GM21515 (cell line): ENCODE data around the gene CACNG8.

ENCODE experiments used
- ATAC-seq: cut with Tn5 transposase; IDR thresholded peaks from one replicate; pipeline ENCODE4 v1.9.1; 2021; ENCODE audit not compliant: unreplicated experiment

Gene CACNG8

DNA sequence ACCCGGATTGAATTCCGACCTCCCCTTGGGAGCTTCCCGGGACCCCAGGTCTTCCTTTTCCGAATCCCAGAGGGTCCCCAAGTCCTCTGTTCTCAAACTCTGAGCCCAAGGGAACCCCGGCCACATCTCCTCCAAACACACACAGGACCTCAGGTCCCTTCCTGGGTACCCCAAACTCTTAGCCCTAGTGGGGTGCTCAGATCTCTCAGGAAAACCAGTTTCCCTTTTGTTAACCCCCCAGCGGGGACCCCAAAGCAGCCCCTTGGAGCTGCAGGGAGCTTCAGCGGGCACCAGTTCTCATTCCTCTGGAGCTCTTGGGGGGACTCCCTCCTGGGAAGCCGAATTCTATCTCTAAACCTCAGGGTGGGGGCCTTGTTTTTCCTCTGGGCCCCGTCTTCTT is 29.5 kb downstream of the CACNG8 start:
- ATAC-seq: no peak

- no peak for ATAC-seq
These were observed 30.1 kb downstream of the CACNG8 start for GRCh38 chr19:53992815-53993214.

DNA sequence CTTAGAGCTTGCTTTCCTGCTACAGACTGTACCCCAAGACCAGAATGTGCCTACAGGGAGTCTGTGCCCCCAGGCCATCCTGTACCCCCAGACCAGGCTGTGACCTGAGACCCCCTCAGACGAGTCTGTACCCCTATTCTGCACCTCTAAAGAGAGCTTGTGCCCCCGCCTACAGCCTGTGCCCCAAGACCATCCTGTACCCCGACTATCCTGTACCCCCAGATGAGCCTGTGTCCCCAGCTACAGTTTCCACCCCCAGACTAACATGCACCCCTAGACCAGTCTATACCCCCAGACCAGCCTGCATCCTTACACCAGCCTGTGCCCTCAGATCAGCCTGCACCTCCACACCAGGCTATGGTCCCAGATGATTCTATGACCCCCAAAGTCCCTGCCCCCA is 30.7 kb downstream of the CACNG8 start:
- no peak for ATAC-seq

GRCh38 chr19:53994811-53995210 is 32.1 kb downstream of the CACNG8 start:
- ATAC-seq: no peak

DNA sequence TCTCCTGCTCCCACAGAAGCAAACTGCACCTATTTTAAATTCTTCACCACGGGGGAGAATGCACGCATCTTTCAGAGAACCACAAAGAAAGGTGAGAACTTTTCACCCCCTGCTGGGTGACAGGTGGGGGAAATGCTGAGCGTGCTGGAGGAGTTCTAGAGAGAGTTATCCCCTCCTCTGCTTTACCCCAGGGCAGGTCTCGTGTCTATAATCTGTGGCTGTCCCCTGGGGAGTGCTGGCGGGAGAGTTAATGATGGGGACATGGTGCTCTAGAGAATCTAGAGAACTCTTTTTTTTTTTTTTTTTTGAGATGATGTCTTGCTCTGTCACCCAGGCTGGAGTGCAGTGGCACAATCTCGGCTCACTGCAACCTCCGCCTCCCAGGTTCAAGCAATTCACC is 35.5 kb downstream of the CACNG8 start:
- ATAC-seq: no peak

DNA sequence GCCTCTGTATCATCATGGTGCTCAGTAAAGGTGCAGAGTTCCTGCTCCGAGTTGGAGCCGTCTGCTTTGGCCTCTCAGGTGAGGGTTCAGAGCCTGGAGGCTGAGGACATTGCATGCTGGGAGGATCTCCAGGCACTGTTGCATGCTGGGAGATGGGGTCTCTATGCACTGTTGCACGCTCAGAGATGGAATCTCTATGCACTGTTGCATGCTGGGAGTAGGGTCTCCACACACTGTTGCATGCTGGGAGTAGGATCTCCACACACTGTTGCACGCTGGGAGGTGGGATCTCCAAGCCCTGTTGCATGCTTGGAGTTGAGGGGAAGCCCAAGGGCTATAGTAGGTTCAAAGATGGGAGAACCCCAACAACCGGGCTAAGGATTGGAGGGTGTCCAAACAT is 37.0 kb downstream of the CACNG8 start:
- ATAC-seq: no peak

- ATAC-seq: no peak
These were observed 38.8 kb downstream of the CACNG8 start for GRCh38 chr19:54001496-54001895.

- ATAC-seq: no peak
These were observed 40.0 kb downstream of the CACNG8 start for GRCh38 chr19:54002495-54003315.

GRCh38 chr19:54009440-54009839 is 46.7 kb downstream of the CACNG8 start:
- ATAC-seq: no peak

GRCh38 chr19:54010474-54010873 is 47.7 kb downstream of the CACNG8 start:
- no peak for ATAC-seq

- no peak for ATAC-seq
These were observed 48.9 kb downstream of the CACNG8 start for GRCh38 chr19:54011507-54012211.

GRCh38 chr19:54013866-54014265 is 51.1 kb downstream of the CACNG8 start:
- no peak for ATAC-seq

DNA sequence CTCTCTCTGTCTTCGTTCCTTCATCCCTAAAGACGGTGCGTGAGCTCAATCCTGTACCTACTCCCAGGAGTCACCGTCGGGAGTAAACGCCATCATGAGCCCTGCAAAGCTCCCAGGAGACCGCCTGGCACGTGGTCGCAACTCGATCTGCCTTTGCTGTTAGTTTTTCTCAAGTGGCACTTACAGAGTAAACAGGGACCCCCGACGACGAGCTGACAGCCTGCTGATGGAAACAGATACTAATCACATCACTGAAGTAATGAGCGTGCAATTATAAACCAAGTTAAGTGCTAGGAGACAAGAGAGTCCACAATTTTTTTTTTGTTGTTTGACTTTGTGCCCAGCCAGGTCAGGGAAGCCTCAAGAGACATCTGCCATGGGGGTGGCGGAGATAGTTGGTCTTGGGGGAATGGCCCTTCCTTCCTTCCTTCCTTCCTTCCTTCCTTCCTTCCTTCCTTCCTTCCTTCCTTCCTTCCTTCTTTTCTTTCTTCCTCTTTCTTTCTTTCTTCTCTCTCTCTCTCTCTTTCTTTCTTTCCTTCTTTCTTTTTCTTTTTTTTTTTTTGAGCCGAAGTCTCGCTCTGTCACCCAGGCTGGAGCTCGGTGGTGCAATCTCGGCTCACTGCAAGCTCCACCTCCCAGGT is 52.3 kb downstream of the CACNG8 start:
- ATAC-seq: no peak

DNA sequence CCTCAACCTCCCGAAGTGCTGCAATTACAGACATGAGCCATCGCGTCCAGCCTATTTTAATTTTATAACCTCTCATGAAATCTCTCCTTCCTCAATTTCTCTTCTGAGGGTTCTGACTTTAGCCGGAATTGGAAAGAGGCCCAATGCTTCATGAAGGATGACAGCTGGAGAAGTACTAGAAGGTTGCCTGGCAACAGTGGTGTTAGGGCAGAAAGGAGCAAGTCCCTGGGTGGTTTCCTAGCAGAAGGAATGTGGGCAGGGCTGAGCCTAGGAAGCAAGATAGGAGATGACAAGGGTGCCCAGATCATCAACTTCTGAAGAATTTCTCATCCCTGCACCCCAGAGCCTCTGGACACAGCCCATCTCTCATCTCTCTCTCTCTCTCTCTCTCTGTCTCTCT is 54.5 kb downstream of the CACNG8 start:
- ATAC-seq: no peak

- no peak for ATAC-seq
These were observed 58.6 kb downstream of the CACNG8 start for GRCh38 chr19:54021363-54021762.

GRCh38 chr19:54021932-54022331 is 59.2 kb downstream of the CACNG8 start:
- no peak for ATAC-seq

GRCh38 chr19:54023191-54023590 is 60.5 kb downstream of the CACNG8 start:
- ATAC-seq: no peak

GRCh38 chr19:54024660-54025059 is 61.9 kb downstream of the CACNG8 start:
- ATAC-seq: no peak

DNA sequence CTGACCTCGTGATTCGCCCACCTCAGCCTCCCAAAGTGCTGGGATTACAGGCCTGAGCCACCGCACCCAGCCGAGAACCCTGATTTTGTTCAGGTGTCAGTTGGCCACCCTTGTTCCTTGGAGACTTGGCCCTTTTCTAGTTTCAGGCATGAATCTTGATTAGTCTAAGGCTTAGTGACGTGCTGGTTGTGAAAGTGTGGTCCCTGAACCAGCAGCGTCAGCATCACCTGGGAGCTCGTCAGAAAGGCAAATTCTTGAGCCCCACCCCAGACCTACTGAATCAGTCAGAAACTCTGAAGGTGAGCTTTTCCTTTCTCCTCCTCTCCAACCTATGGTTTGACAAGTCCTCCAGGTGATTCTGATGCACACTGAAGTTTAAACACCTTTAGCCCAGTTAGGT is 63.9 kb downstream of the CACNG8 start:
- no peak for ATAC-seq

GRCh38 chr19:54029301-54029700 is 66.6 kb downstream of the CACNG8 start:
- no peak for ATAC-seq

DNA sequence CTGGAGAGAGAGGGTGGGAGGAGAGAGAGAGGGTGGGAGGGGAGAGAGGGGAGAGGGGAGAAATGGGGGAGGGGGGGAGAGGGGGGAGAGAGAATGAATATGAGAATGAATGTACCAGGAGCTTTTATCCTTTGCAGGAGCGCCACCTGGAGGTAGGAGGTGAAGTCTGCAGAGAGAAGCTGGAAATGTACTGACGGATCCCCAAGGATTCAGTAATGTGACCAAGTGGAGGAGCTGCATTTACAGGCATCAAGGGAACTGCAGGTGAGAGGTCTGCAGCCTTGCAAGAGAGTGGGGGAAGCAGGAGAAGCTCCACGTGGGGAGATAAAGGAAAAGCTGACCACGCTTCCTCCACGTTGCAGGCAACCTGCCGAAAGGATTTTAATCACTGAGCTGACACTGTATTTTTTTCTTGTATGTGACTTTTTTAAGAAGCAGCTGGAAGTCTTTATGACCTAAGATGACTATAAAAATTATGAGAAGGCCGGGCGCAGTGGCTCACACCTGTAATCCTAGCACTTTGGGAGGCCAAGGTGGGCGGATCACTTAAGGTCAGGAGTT is 67.3 kb downstream of the CACNG8 start:
- no peak for ATAC-seq
